Activated naive CD4-positive, alpha-beta T cell treated with anti-CD3 and anti-CD28 coated beads, Interleukin-2, amount 10 ng/mL, durations not matched to agents 7 days and 5 days (primary cell): ENCODE measurements around the gene ADIPOR2.
A peak's percentile ranks its signal among the peaks of the same experiment; 100 is the strongest.
"Not testable (repeated sequence)": the region's sequence is repeated elsewhere in the genome, so short reads cannot be mapped to it uniquely, and the experiment has no call there.

ENCODE experiments used
- CTCF ChIA-PET: fragments of 350-600 bp; sonication (Branson Sonifier 250); formaldehyde crosslinking; loops from one replicate; lab custom pipeline; 2021; ENCODE audit warnings: antibody characterized with exemption; lab: Charles Lee
- DNase-seq: peaks from one replicate; pipeline ENCODE4 v3.0.0-alpha.2; 2020
- H3K27ac Mint-ChIP-seq: one replicate; pipeline ENCODE4 v1.8.0; 2021; ENCODE audit warnings: mild to moderate bottlenecking, moderate library complexity, mixed read lengths
- H3K27me3 Mint-ChIP-seq: one replicate; pipeline ENCODE4 v1.8.0; 2021; ENCODE audit warnings: mild to moderate bottlenecking, mixed read lengths
- H3K36me3 Mint-ChIP-seq: one replicate; pipeline ENCODE4 v1.8.0; 2021; ENCODE audit warnings: mixed read lengths
- H3K4me1 Mint-ChIP-seq: one replicate; pipeline ENCODE4 v1.8.0; 2021; ENCODE audit warnings: mixed read lengths
- H3K4me3 Mint-ChIP-seq: one replicate; pipeline ENCODE4 v1.8.0; 2021; ENCODE audit warnings: mild to moderate bottlenecking, moderate library complexity, mixed read lengths
- H3K9me3 Mint-ChIP-seq: one replicate; pipeline ENCODE4 v1.8.0; 2021; ENCODE audit warnings: mixed read lengths

Gene ADIPOR2

DNA sequence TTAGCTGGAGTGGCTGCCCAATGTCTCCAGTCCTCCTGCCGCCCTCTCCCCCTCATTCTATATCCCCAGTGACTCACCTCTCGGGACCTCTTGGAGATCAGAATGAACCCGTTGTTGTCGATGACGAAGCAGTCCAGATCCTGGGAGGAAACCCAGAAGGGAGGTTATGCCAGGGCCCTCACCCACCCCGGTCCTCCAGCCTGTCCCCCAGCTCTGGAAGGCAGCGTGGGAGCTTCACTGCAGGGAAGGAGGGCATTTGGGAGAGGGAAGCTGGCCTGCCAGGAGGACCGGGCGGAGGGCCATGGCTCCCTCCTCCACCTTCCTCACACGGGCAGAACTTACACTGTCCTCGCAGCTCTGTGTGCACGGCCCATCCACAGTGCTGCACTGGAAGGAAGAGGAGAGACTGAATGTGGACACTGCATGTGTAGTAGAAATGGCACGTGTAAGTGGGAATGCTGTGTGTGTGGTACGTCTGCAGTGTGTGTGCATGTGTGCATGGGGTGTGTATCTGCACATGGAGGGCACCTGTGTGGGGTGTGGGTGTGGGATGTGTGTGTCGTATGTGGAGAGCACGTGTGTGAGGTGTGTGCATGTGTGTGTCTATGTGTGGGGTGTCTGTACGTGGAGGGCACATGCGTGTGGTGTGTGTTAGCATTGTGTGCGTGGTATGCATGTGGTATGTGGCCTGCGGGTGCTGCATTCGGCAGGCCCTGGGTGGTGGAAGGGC lies 119.5 kb downstream of the ADIPOR2 start:
- Mint-ChIP-seq H3K4me3 (peak overlapping the region; percentile 32), H3K27ac (no peak overlapping the region), H3K9me3 (no peaks in the 10 kb centered on the region), H3K4me1 (peaks cover 2% of the 10 kb centered on the region), H3K27me3 (peaks cover 18% of the 10 kb centered on the region), H3K36me3 (no peaks in the 10 kb centered on the region)
- CTCF ChIA-PET = interaction anchor here (0.6 kb wide), 1 partner anchor 130 kb away, joined by 3 read pairs; no protein-coding TSS in a partner anchor
- no peak for DNase-seq

DNA sequence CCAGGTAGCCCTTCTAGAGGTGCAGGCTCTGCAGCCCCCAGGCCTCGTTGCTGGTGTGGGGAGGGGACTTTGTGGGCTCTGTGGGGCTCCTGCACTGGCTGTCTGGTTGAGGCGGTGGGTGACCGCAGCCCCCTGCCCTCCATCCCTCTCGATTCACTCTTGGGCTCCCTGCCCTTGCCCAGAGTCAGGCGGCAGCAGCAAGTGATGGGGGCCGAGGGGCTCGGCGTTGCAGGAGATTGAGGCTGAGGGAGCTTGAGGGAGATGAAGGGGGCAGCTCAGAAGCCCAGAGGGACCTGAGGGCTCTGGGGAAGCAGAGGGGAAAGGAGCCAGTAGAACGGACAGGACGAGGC lies 120.0 kb downstream of the ADIPOR2 start:
- CTCF ChIA-PET = no interaction called here
- Mint-ChIP-seq H3K9me3 (no peaks in the 10 kb centered on the region), H3K4me3 (peak overlapping the region; percentile 32), H3K36me3 (no peaks in the 10 kb centered on the region), H3K4me1 (peaks cover 2% of the 10 kb centered on the region), H3K27ac (peak overlapping the region; percentile 31), H3K27me3 (peaks cover 23% of the 10 kb centered on the region)
- DNase-seq = no peak

DNA sequence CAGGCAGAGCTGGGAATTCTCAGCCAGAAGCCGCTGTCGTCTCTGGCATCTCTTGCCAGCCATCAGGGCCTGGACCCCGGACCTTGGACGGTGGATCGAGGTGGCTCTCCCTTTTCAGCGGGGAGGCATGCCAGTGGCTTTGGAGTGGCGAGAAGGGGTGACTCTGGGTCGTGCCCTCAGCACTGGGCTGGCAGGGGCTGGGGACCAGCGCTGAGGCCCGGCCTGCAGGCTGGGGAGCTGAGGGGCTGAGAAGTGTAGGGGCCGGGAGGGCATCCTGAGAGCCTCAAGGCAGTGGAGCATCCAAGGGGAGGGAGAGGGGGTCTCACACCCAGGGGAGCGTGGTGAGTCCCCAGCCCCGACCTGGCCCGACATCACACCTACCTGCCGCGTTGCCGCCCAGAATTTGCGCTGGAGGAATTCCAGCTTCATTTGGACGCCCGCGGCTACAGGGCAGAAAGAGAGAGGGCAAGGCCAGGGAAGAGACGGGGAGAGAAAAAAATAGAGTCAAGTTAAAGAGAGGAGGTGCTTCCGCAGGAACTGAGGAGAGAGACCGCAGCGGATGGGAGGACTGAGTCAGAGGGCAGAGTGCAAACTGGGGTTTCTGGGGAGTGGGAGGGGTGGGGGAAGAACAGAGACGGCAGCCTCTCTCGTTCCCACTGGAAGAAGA lies 120.5 kb downstream of the ADIPOR2 start:
- Mint-ChIP-seq H3K9me3 (no peaks in the 10 kb centered on the region), H3K4me3 (peak overlapping the region; percentile 32), H3K27me3 (peaks cover 26% of the 10 kb centered on the region), H3K36me3 (no peaks in the 10 kb centered on the region), H3K4me1 (peaks cover 2% of the 10 kb centered on the region), H3K27ac (no peak overlapping the region)
- peak; percentile 51 for DNase-seq
- CTCF ChIA-PET = no interaction called here

DNA sequence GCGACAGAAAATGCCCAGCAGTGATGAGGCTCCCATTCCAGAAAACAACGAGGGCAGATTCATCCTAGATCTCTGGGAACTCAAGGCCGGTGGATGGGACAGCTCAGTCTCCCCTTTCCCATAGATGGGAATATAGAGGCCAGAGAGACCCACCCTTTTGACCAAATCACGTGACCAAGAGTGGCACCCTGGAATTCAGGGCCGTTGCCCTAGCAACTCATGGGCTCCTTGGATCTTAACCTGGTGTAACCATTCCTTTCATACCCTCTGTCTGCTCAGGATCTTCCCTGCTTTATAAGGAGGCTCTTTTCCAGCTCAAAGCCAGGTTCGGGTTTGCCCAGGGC lies 121.0 kb downstream of the ADIPOR2 start:
- Mint-ChIP-seq H3K27me3 (peaks cover 29% of the 10 kb centered on the region), H3K36me3 (no peaks in the 10 kb centered on the region), H3K27ac (no peak overlapping the region), H3K9me3 (no peaks in the 10 kb centered on the region), H3K4me1 (peaks cover 2% of the 10 kb centered on the region), H3K4me3 (peak overlapping the region; percentile 32)
- DNase-seq = no peak
- CTCF ChIA-PET = interaction anchor here (0.7 kb wide), 1 partner anchor 223 kb away, joined by 3 read pairs; no protein-coding TSS in a partner anchor

DNA sequence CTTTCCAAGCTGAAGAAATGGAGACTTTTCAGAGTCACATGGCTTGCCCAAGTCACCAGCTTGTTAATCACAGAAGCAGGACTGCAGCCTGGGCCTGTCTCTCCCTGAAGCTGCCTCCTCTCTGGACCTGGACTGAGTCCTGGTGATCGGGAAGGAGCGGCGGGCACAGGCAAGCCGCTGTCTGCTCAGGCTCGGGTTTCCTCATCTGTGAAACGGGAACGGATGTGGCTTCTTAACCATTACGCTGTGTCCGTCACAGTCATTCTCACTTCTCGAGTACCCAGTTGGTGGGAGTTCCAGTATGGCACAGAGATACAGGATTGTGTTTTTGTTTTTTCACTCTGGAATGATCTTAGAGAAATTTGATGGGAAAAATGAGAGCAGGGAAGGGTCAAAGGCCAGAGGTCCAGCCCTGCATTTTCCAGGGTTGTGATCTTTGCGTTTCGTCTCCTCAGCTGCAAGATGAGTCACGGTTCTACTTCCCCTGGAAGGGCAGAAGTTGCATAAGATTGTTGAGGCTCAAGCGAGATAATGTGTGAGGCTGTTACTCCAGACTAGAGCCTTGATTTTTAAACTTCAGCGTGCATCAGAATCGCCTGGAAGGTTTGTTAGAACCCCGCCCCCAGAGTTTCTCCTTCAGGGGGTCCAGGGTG lies 121.9 kb downstream of the ADIPOR2 start:
- H3K27ac Mint-ChIP-seq = no peak overlapping the region
- no peaks in the 10 kb centered on the region for H3K9me3 Mint-ChIP-seq
- peaks cover 35% of the 10 kb centered on the region for H3K27me3 Mint-ChIP-seq
- H3K4me1 Mint-ChIP-seq = peaks cover 2% of the 10 kb centered on the region
- H3K4me3 Mint-ChIP-seq = no peak overlapping the region
- CTCF ChIA-PET = interaction anchor here (0.7 to 1.8 kb wide), 2 partner anchors 128 to 222 kb away, joined by 3 to 4 read pairs; no protein-coding TSS in a partner anchor
- no peak for DNase-seq
- H3K36me3 Mint-ChIP-seq = no peaks in the 10 kb centered on the region

DNA sequence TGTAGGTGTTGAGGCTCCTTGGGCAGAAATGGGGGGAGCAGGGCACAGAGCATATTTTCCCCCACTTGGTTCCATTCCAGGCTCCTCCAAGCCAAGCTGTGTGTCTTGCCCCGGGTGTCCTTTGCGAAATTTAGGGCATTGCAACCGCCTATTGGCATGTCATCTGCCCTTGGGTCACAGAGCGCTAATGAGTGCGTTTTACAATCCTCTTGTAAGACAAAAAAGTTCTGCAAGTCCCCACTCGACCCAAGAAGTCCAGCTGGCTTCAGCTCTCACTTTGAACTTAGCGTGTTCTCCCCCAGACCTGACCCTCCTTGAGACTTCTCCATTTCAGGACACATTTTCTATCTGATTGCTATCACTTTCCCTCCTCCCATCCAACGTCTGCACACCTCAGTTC lies 123.4 kb downstream of the ADIPOR2 start:
- H3K4me3 Mint-ChIP-seq = no peak overlapping the region
- no peak overlapping the region for H3K27ac Mint-ChIP-seq
- H3K27me3 Mint-ChIP-seq = peaks cover 45% of the 10 kb centered on the region
- H3K36me3 Mint-ChIP-seq = no peaks in the 10 kb centered on the region
- no peaks in the 10 kb centered on the region for H3K9me3 Mint-ChIP-seq
- CTCF ChIA-PET = interaction anchor here (0.7 to 1.8 kb wide), 2 partner anchors 126 to 196 kb away, joined by 4 read pairs; no protein-coding TSS in a partner anchor
- peaks cover 2% of the 10 kb centered on the region for H3K4me1 Mint-ChIP-seq
- DNase-seq = no peak

DNA sequence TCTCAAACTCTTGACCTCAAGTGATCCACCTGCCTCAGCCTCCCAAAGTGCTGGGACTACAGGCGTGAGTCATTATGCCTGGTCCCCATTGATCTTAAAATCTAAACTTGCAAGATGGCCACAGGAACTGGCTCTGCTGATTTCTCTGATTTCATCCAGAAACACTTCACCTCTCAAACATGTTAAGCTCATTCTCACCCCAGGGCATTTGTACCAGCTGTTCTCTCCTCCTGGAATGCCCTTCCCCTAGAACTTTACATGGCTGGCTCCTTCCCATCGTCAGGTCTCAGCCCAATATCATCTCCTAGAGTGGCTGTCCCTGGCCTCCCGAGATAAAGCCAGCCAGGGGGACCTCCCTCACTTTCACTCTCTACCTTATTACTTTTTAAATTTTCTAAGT lies 124.2 kb downstream of the ADIPOR2 start:
- Mint-ChIP-seq H3K4me3 (no peak overlapping the region), H3K27me3 (peaks cover 54% of the 10 kb centered on the region), H3K4me1 (peaks cover 2% of the 10 kb centered on the region), H3K27ac (no peak overlapping the region), H3K36me3 (no peaks in the 10 kb centered on the region), H3K9me3 (no peaks in the 10 kb centered on the region)
- DNase-seq = no peak
- CTCF ChIA-PET = no interaction called here

DNA sequence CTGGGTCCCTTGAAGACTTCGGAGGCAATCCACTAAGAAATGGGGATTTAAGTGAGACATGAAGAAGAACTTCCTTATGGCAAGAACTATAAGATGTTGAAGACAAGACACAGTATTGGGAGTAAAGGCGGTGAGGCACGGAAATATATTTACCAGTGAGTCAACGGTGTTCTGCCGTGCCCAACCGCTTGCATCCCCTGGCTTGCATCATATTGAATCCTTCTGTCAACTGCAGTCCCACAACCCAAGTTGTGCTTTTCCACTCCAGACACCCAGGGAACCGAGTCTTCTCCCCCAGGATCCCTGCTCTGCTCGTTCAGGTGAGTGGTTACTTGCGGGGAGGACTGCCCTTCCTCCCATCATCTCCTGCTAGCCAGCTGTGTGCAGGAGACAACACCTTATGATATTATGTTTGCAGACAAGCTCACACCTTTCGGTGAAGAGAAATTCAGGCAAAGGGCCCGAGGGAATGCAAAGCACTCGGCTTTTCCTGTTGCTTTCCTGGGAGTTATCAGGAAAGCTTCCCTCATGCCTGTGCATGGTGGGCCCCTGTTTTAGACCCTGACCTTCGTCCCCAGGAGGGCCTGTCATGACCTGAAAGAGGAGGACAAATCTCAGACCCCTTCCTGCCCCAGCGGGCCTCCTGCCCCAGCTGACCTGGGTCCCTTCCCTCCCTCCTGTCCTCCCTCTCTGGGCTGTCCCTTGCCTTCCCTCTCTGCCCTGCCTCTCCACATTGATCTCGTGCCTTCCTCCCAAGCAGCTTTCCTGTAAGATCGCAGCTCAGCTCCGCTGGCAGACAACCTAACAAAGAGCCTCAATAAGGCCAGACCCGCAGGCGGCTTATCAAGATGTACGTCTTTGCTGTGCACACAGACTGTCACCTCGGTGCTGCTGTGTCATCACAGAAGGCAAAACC lies 125.2 kb downstream of the ADIPOR2 start:
- H3K36me3 Mint-ChIP-seq = no peaks in the 10 kb centered on the region
- H3K4me1 Mint-ChIP-seq = peaks cover 4% of the 10 kb centered on the region
- H3K9me3 Mint-ChIP-seq = no peaks in the 10 kb centered on the region
- H3K27me3 Mint-ChIP-seq = peaks cover 63% of the 10 kb centered on the region
- no peak for DNase-seq
- no peak overlapping the region for H3K4me3 Mint-ChIP-seq
- H3K27ac Mint-ChIP-seq = no peak overlapping the region
- CTCF ChIA-PET = no interaction called here

DNA sequence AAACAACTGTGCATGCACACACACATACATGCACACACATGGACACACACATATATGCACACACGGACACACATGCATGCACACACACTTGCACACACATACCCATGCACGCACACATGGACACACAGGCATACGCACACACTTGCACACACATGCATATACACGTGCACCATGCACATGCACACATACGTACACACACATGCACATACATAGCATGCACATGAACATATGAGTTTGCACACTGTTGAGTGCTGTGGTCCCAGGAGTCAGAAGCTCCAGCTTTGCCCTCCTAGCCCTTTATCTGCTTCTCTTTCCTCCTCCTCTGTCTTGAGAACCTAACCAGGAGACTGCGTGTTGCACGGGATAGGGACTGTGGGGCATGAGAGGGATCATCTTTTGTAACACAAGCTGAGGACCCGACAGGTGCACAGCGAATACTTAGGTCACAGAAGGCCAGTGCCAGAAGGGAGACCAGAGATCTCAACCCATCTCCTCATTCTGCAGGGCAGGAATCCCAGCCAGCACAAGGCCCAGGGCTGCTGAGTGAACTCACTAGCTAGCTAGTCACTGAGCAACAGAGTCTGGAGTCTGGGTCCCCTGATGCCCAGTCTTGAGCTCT lies 126.0 kb downstream of the ADIPOR2 start:
- CTCF ChIA-PET = no interaction called here
- H3K27ac Mint-ChIP-seq = no peak overlapping the region
- peaks cover 71% of the 10 kb centered on the region for H3K27me3 Mint-ChIP-seq
- no peak overlapping the region for H3K4me3 Mint-ChIP-seq
- H3K9me3 Mint-ChIP-seq = no peaks in the 10 kb centered on the region
- H3K36me3 Mint-ChIP-seq = no peaks in the 10 kb centered on the region
- peaks cover 2% of the 10 kb centered on the region for H3K4me1 Mint-ChIP-seq
- no peak for DNase-seq

DNA sequence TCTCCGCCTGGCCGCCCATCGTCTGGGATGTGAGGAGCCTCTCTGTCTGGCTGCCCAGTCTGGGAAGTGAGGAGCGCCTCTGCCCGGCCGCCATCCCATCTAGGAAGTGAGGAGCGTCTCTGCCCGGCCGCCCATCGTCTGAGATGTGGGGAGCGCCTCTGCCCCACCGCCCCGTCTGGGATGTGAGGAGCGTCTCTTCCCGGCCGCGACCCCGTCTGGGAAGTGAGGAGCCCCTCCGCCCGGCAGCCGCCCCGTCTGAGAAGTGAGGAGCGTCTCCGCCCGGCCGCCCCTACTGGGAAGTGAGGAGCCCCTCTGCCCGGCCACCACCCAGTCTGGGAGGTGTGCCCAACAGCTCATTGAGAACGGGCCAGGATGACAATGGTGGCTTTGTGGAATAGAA lies 127.1 kb downstream of the ADIPOR2 start:
- H3K9me3 Mint-ChIP-seq, H3K4me3 Mint-ChIP-seq, CTCF ChIA-PET, H3K36me3 Mint-ChIP-seq, DNase-seq, H3K27ac Mint-ChIP-seq, H3K4me1 Mint-ChIP-seq: not testable (repeated sequence)
- peaks cover 82% of the 10 kb centered on the region for H3K27me3 Mint-ChIP-seq

DNA sequence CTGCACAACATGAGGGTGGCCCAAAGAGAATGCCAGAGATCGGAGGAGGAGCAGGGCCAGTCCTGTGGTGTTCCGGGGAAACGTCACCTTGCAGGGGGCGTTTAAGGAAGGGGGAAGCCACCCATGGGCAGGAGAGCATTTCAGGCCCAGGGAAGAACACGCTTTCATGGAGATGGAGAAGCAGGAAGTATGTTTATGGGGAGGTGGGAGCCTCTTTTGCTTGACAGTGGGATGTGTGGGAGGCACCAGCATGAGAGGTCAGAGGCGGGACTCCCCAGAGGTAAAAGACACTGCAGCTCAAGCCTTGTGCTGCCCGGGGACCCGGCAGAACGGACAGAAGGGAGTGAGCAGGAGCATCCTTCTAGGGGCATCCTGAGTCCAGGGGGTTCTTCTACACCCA lies 128.2 kb downstream of the ADIPOR2 start:
- no peaks in the 10 kb centered on the region for H3K9me3 Mint-ChIP-seq
- H3K27ac Mint-ChIP-seq = no peak overlapping the region
- peaks cover 84% of the 10 kb centered on the region for H3K27me3 Mint-ChIP-seq

DNA sequence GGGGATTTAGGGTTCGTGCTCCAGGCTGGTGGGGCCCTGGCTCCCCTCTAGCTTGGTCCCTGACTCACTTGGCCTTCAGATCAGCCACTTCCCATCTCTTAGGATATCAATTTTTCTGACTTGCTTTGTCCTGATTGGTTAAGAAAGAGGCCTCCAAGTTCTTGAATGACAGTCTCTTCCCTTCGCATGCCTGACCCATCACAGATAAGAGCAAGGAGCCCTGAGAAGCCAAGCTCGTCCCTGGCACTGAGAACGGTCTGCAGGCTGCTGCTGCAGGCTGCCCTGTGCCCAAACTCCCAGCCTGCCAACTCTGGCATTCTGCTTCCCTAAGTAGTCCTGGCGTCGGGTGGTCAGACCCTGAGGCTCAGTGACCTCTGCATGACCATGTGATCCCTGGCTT lies 128.7 kb downstream of the ADIPOR2 start:
- CTCF ChIA-PET = interaction anchor here (1.0 kb wide), 1 partner anchor 29 kb away, joined by 3 read pairs; no protein-coding TSS in a partner anchor
- H3K4me1 Mint-ChIP-seq = peaks cover 2% of the 10 kb centered on the region
- H3K36me3 Mint-ChIP-seq = no peaks in the 10 kb centered on the region
- H3K27ac Mint-ChIP-seq = no peak overlapping the region
- DNase-seq = no peak
- H3K27me3 Mint-ChIP-seq = peaks cover 80% of the 10 kb centered on the region
- H3K4me3 Mint-ChIP-seq = no peak overlapping the region
- H3K9me3 Mint-ChIP-seq = no peaks in the 10 kb centered on the region

More for the DNA sequence above, 128.2 kb downstream of the ADIPOR2 start:
- DNase-seq = no peak
- Mint-ChIP-seq H3K4me3 (no peak overlapping the region), H3K4me1 (peaks cover 2% of the 10 kb centered on the region), H3K36me3 (no peaks in the 10 kb centered on the region)
- CTCF ChIA-PET = interaction anchor here (1.0 kb wide), 1 partner anchor 28 kb away, joined by 3 read pairs; no protein-coding TSS in a partner anchor

DNA sequence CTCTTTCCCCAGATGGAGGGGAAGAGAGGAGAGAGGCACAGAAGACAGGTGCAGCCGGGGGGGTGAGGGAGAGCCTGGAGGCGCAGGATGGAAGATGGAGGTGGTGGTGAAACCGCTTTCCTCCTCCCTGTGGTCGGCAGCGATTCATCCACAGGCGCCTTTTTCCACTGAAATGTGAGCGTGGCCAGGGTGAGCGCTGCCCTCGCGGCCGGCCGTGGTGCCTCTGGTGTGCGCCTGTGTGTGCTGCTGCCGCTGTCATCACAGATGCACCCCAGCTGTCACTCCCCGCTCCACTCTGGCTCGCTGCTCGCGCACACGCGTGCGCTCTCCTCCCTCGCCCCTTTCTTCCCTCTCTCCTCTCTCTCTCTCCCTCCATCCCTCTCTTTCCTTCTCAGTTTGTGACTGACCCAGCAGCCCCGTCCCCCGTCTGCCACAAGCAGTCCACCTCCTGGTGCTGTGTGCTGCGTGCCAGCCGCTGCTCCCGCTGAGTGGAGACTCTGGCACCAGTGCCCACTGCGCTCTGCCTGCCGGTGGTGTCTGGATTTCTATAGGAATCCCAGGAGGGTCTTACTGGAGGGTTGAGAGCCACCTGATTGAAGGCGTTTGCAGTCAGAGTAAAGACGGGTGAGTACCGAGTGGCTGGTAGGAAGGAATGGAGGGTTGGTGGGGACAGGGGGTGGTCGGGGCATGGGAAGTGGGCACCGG lies 129.5 kb downstream of the ADIPOR2 start, which contains the start of gene LRTM2:
TSS of gene LRTM2 (plus strand) at position 375 of the 705 bp plus-strand sequence. CDS start 7,584 bp downstream, outside the sequence.
- Mint-ChIP-seq H3K27me3 (peaks cover 73% of the 10 kb centered on the region), H3K27ac (no peak within 1 kb of the TSS), H3K4me3 (no peak within 1 kb of the TSS), H3K9me3 (no peaks in the 10 kb centered on the region), H3K4me1 (peaks cover 2% of the 10 kb centered on the region), H3K36me3 (no peaks in the 10 kb centered on the region)
- DNase-seq = no peak
- CTCF ChIA-PET = no interaction called here
